GM12801 (cell line): Measurements from ENCODE around the gene TMEM181.

Source experiments
- CTCF ChIP-seq: IDR thresholded peaks from one replicate; pipeline ENCODE4 v1.5.1; 2011; ENCODE audit warnings: control low read depth; ENCODE audit not compliant: insufficient read length; ENCODE audit errors: extremely low read depth

The TMEM181 gene

GRCh38 chr6:158595223-158595622 lies 35.3 kb downstream of the TMEM181 start:
- TF ChIP-seq CTCF = no peak

GRCh38 chr6:158596861-158597260 lies 37.0 kb downstream of the TMEM181 start:
- no peak for TF ChIP-seq CTCF

GRCh38 chr6:158597565-158597964 lies 37.7 kb downstream of the TMEM181 start:
- no peak for TF ChIP-seq CTCF

- TF ChIP-seq CTCF = no peak
These were observed 39.7 kb downstream of the TMEM181 start for GRCh38 chr6:158599635-158600034.

GRCh38 chr6:158603261-158604047 lies 43.6 kb downstream of the TMEM181 start:
- no peak for TF ChIP-seq CTCF

- TF ChIP-seq CTCF = no peak
These were observed 44.1 kb downstream of the TMEM181 start for GRCh38 chr6:158604048-158604406.

GRCh38 chr6:158605266-158605878 lies 45.5 kb downstream of the TMEM181 start:
- TF ChIP-seq CTCF = no peak
